GM19351 (cell line): ENCODE measurements around the gene RAB20.
"Not testable (repeated sequence)": the region's sequence is repeated elsewhere in the genome, so short reads cannot be mapped to it uniquely, and the experiment has no call there.

Experiments used
- ATAC-seq: cut with Tn5 transposase; IDR thresholded peaks from one replicate; pipeline ENCODE4 v1.9.1; 2021; ENCODE audit warnings: mild to moderate bottlenecking, moderate library complexity; ENCODE audit not compliant: unreplicated experiment

RAB20 gene

GRCh38 chr13:110561344-110562035 lies at the start of gene RAB20:
TSS of gene RAB20 (minus strand) at chr13:110561722. CDS start at chr13:110561519, 203 bp downstream.
- ATAC-seq, result peak; percentile 66

GRCh38 chr13:110610955-110611595 lies 49.6 kb upstream of the RAB20 start:
- ATAC-seq, result peak; percentile 51

- ATAC-seq, result no peak
Measured at GRCh38 chr13:110607675-110608224, 46.2 kb upstream of the RAB20 start.

GRCh38 chr13:110606281-110606680 lies 44.8 kb upstream of the RAB20 start:
- ATAC-seq, result not testable (repeated sequence)

- ATAC-seq, result no peak
Measured at GRCh38 chr13:110605132-110605531, 43.6 kb upstream of the RAB20 start.

GRCh38 chr13:110600980-110601379 lies 39.5 kb upstream of the RAB20 start:
- no peak for ATAC-seq

GRCh38 chr13:110600261-110600819 lies 38.8 kb upstream of the RAB20 start:
- ATAC-seq, result no peak

- no peak for ATAC-seq
Measured at GRCh38 chr13:110597041-110597689, 35.6 kb upstream of the RAB20 start.

- ATAC-seq, result peak; percentile 91
Measured at GRCh38 chr13:110593430-110594130, 32.1 kb upstream of the RAB20 start.

GRCh38 chr13:110592665-110593064 lies 31.1 kb upstream of the RAB20 start:
- no peak for ATAC-seq

- ATAC-seq, result no peak
Measured at GRCh38 chr13:110590577-110590976, 29.1 kb upstream of the RAB20 start.

- ATAC-seq, result no peak
Measured at GRCh38 chr13:110589793-110590390, 28.4 kb upstream of the RAB20 start.

- ATAC-seq, result no peak
Measured at GRCh38 chr13:110583178-110583865, 21.8 kb upstream of the RAB20 start.

- ATAC-seq, result no peak
Measured at GRCh38 chr13:110582421-110582954, 21.0 kb upstream of the RAB20 start.

GRCh38 chr13:110581506-110582185 lies 20.1 kb upstream of the RAB20 start:
- no peak for ATAC-seq

GRCh38 chr13:110580800-110581199 lies 19.3 kb upstream of the RAB20 start:
- ATAC-seq, result no peak

- ATAC-seq, result no peak
Measured at GRCh38 chr13:110578363-110578762, 16.8 kb upstream of the RAB20 start.

GRCh38 chr13:110576736-110577476 lies 15.4 kb upstream of the RAB20 start:
- ATAC-seq, result no peak
